Measurements from ENCODE around the gene CACNA1C.
A peak's percentile ranks its signal among the peaks of the same experiment; 100 is the strongest.
"Not testable (repeated sequence)": the region's sequence is repeated elsewhere in the genome, so short reads cannot be mapped to it uniquely, and the experiment has no call there.

Gene CACNA1C

GRCh38 chr12:2239381-2239871 is 186.6 kb downstream of the CACNA1C start:
- peak; percentile 56 for DNase-seq

- DNase-seq: no peak
Observed at GRCh38 chr12:2240390-2240789, 187.6 kb downstream of the CACNA1C start.

- no peak for DNase-seq
Observed at GRCh38 chr12:2240984-2241383, 188.2 kb downstream of the CACNA1C start.

- DNase-seq: no peak
Observed at GRCh38 chr12:2242216-2242615, 189.4 kb downstream of the CACNA1C start.

- DNase-seq: no peak
Observed at GRCh38 chr12:2242816-2243215, 190.0 kb downstream of the CACNA1C start.

- no peak for DNase-seq
Observed at GRCh38 chr12:2243275-2243674, 190.5 kb downstream of the CACNA1C start.

GRCh38 chr12:2244013-2244861 is 191.4 kb downstream of the CACNA1C start:
- DNase-seq: no peak

- no peak for DNase-seq
Observed at GRCh38 chr12:2246358-2246757, 193.6 kb downstream of the CACNA1C start.

- DNase-seq: no peak
Observed at GRCh38 chr12:2247120-2247519, 194.3 kb downstream of the CACNA1C start.

- DNase-seq: no peak
Observed at GRCh38 chr12:2247596-2247995, 194.8 kb downstream of the CACNA1C start.

- no peak for DNase-seq
Observed at GRCh38 chr12:2248087-2248900, 195.5 kb downstream of the CACNA1C start.

GRCh38 chr12:2248901-2249381 is 196.2 kb downstream of the CACNA1C start:
- DNase-seq: no peak

GRCh38 chr12:2250797-2251196 is 198.0 kb downstream of the CACNA1C start:
- no peak for DNase-seq

GRCh38 chr12:2251526-2252209 is 198.9 kb downstream of the CACNA1C start:
- no peak for DNase-seq

- no peak for DNase-seq
Observed at GRCh38 chr12:2255311-2255710, 202.5 kb downstream of the CACNA1C start.

GRCh38 chr12:2255731-2256130 is 202.9 kb downstream of the CACNA1C start:
- DNase-seq: not testable (repeated sequence)

GRCh38 chr12:2256453-2256852 is 203.7 kb downstream of the CACNA1C start:
- DNase-seq: no peak

GRCh38 chr12:2256915-2257314 is 204.1 kb downstream of the CACNA1C start:
- DNase-seq: no peak

- DNase-seq: no peak
Observed at GRCh38 chr12:2258025-2258424, 205.2 kb downstream of the CACNA1C start.

- DNase-seq: no peak
Observed at GRCh38 chr12:2259369-2259768, 206.6 kb downstream of the CACNA1C start.

- DNase-seq: no peak
Observed at GRCh38 chr12:2260441-2260840, 207.7 kb downstream of the CACNA1C start.

GRCh38 chr12:2261708-2262107 is 208.9 kb downstream of the CACNA1C start:
- no peak for DNase-seq

- no peak for DNase-seq
Observed at GRCh38 chr12:2262449-2262848, 209.7 kb downstream of the CACNA1C start.
